ENCODE data around the gene DSP.

The DSP gene

GRCh38 chr6:7591770-7592169, 50.3 kb downstream of the DSP start:
- no peak for DNase-seq (ENCODE audit: low read depth)

DNA sequence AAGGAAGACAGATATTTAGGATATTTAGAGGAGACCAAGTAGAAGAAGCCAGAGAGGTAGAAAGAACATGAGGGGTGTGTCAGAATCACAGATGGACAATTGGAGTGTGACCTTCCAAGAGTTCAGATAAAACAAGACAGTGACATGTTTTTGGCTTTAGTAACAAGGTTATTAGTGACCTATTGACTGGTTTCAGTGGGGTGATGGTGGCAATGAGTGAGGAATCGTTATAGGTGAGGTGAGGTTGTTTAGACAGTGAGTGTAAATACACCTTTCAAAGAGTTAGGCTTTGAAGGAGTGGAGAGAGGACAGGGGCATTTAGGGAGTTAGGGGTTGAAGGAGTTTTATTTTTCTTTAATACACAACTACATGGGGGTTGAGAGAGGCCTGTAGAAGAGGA, 51.8 kb downstream of the DSP start:
- no peak for DNase-seq (ENCODE audit: low read depth)

DNA sequence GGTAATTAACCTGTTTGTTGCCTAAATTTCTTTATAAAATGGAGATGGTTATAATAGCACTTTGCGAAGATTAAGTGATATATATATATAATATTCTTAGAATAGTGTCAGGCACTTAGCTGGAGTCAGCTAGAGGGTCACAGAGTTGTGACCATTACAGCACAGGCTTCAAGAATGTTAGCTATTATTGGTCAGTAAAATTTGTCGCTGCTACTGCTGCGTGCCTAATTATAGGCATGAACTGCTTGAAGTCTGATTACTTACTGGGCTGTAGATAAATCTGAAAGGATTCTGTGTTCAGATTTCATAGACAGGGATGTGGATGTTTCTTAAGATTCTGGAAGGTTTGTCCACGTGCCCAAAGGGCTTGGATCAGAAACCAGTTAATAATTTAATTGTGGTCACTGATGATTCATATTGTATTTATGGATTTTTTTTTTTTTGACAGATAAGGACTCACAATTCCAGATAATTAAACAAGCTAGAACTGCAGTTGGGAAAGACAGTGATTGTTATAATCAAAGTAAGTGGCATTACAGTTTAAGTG, 53.2 kb downstream of the DSP start:
- no peak for DNase-seq (ENCODE audit: low read depth)

GRCh38 chr6:7604003-7604402, 62.5 kb downstream of the DSP start:
- no peak for DNase-seq (ENCODE audit: low read depth)

- no peak for DNase-seq (ENCODE audit: low read depth)
These were observed 63.0 kb downstream of the DSP start for GRCh38 chr6:7604506-7604905.

DNA sequence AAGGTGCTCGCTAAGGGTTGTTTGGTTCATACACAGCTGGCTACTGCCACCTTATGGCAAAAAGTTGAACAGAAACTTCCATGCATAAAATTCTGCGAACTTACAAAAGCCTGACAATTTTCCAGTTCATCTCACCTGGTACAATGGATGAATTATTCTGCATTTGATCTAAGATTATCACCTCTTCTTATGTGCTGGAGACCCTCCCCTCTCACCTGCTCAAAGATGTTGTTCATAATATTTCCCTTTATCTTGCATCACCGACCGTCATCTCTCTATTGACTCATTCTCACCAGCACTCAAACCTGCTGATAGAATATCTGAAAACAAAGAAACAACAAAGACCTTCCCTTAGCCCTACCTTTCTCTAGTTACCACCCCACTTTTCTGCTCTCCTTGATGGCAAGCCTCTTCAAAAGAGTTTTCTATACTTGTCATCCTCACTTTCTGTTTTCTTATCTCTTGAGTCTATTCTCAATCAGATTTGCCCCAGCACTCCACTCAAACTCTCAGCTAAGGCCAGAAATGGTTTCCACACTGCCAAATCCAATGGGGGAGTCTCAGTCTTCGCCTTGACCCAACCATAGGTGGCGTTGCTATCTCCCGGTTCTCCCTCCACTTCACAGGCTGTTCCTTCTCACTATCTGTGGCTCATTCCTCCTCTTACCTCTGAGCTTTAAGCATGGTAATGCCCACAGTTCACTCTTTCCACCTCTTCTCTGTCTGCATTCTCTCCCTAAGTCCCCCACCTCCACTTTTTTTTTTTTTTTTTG, 74.3 kb downstream of the DSP start:
- no peak for DNase-seq (ENCODE audit: low read depth)

DNA sequence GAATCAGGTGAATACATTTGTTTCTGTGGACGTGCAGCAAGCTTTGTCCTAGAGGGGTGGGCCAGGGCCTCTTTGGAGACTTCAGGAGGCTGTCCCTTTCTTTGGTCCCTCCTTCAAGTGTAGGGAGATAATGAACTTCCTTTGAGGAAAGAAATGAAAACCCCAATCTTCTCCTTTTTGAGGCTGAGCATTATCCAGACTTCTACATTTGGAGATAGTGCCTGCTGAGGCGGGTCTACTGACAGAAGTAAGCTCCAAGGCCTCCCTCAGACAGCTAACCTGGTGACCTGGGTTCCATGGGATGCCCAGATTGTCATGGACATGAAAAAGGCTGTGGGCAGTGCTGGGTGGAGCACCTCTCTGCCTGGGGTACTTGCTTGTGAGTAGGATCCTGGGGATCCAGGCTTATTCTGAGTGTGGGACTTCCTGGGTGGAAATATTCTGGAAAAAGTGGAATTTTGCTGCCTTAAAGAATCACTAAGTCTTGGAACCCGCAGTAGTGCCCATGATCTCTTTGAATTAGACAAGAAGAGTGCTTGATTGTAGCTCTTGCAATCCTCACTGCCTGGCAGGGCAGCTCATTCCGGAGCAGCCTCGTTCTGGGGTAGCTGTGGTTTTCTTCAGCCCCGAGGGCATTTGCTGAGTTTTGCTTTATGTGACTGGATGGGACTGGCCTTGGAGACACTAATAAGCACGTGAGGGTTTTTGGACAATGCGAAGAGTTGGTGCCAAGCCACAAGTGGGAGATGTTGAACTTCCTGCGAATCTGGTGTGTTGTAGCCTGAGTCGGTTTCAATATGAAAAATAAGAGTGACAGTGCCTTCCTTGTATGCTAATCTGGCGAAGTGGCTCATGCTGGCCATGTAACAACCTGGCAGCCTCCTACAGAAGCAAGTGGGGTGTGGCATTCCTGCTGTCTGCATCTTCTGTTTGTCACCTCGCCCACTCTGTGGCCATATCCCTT, 76.6 kb downstream of the DSP start:
- no peak for DNase-seq (ENCODE audit: low read depth)

- no peak for DNase-seq (ENCODE audit: low read depth)
These were observed 80.3 kb downstream of the DSP start for GRCh38 chr6:7621761-7622160.

- DNase-seq (ENCODE audit: low read depth): no peak
These were observed 83.6 kb downstream of the DSP start for GRCh38 chr6:7624796-7625710.

- DNase-seq (ENCODE audit: low read depth): no peak
These were observed 87.0 kb downstream of the DSP start for GRCh38 chr6:7628479-7628878.

- DNase-seq (ENCODE audit: low read depth): no peak
These were observed 87.4 kb downstream of the DSP start for GRCh38 chr6:7628909-7629308.

GRCh38 chr6:7629321-7629720, 87.8 kb downstream of the DSP start:
- DNase-seq (ENCODE audit: low read depth): no peak

DNA sequence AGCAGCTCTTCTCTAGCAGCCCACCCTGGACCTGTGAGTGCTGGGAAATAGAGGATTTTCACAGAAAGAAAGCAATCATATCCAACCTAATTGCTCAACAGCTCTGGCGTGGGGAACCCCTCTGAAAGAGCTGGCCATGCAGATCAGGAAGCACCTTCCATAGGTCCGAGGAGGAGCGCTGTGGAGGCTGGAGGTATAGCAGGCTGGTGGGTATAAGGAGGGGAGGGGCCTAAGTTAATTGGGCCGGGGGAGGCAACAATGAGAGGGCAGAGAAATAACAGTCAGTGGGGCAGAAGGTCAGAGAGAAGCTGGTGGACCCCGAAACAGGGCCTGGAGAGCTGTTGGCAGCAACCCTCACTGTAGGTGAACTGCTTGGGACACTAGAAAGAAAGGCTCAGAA, 89.3 kb downstream of the DSP start:
- no peak for DNase-seq (ENCODE audit: low read depth)

GRCh38 chr6:7631466-7631865, 90.0 kb downstream of the DSP start:
- no peak for DNase-seq (ENCODE audit: low read depth)

GRCh38 chr6:7632501-7633290, 91.2 kb downstream of the DSP start:
- DNase-seq (ENCODE audit: low read depth): no peak

DNA sequence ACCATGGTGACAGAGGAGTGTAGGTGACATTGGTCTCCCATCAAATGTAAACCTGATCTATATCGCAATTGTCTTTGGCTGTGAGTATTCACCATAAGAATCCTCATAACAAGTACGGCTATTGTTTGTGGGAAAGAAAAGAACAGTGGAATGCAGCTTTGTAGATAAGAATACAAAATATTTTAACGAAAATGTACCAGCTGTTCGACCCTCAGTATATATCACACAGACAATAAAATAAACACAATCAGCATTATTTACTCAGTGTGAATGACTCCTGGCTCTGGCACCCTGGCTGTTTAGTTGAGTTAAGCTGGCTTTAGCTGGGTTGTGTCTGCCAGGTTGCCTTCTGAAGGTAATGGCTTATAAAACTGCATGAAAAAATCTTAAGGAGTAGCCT, 91.9 kb downstream of the DSP start:
- no peak for DNase-seq (ENCODE audit: low read depth)

GRCh38 chr6:7636151-7636550, 94.7 kb downstream of the DSP start:
- no peak for DNase-seq (ENCODE audit: low read depth)

All from activated T-helper 1 cell treated with Interleukin-2 at 50 U/mL for 16 hours (primary cell).